Cardiac septum (tissue), 1 donor: ENCODE data around the gene IKZF3. TPM values are rescaled to one million over a fixed set of nuclear protein-coding genes. Genes with fewer than 3 reads are reported as not detected.

ENCODE experiments used
- DNase-seq: peaks from one replicate; pipeline ENCODE4 v3.0.0-alpha.2; 2020; ENCODE audit warnings: low spot score
- intact Hi-C: fragments of 100-400 bp; cut with DNase I; formaldehyde crosslinking; loops from one replicate; pipeline ENCODE4 v1.14.0; 2022
- total RNA-seq: library from RNA; stranded (reverse); fragmentation: NEBNext Ultra II Directional; extraction: Animal tissue kit (Norgen Biotek cat#: 25700); gene quantifications from one replicate; pipeline ENCODE4 v1.2.1, GENCODE V29; 2021
- donor health status: DM: no; HTN: no; CAD: no.

IKZF3 gene
- total RNA-seq, 1 donor from 2014 or later: 0.51 TPM

DNA sequence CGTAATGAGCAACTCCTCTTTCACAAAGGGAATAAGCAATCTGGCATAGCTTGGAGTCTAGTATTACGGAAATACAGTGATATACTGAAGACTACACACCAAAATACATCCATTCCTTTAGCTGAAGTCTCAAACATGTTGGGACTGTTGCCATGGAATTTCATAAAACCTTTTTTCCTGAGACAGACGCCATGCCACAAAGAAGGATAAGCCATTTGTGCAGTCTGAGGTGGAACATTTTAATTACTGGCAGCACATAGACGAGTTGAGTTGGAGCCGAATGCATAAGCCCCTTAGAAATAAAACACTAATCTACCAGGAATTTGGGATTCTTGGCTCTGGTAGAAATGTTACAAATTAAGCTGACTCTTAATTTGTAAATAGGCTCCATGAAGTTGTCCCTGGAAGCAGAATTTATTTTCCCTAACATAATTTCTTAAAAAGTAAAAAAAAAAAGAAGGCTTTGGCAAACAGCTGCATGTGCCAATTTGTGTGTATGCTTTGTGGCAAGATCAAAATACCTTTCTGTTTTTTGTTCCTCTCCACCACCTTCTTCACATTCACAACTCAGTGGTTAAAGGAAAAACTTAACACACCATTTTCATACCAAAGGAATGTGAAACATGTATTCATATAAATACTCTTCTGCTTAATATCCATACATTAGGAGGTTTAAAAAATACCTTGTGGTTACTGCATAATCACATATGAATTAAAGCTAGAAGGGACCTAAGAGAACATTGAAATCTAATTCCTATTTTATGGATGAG, 100.9 kb downstream of the IKZF3 start:
- no peak for DNase-seq
- intact Hi-C loops: no loop called here

DNA sequence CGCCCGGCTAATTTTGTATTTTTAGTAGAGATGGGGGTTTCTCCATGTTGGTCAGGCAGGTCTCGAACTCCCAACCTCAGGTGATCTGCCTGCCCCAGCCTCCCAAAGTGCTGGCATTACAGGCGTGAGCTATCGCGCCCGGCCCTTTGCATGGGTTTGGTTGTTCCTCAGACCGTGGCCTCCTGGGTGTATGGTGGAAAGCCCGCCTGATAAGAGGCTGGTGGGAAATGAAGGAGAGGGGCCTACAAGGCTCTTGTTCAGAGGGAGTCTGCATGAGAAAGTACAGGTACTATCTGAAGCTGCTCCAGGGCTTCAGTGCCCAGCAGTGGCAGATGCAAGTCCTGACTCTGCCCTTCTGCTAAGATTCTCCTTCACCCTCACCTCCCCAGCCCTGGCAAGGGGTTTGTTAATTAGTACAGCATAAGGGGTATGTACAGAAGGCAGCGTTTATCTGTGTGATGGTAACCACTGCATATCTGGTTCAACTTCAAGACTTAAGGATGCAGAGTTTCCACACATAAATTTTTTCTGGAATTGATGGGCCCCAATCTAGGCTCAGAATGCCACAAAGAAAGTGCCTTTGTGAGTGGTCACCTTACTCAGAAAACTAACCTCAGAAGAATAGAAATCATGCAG, 102.1 kb downstream of the IKZF3 start:
- intact Hi-C loops: no loop called here
- DNase-seq: no peak

DNA sequence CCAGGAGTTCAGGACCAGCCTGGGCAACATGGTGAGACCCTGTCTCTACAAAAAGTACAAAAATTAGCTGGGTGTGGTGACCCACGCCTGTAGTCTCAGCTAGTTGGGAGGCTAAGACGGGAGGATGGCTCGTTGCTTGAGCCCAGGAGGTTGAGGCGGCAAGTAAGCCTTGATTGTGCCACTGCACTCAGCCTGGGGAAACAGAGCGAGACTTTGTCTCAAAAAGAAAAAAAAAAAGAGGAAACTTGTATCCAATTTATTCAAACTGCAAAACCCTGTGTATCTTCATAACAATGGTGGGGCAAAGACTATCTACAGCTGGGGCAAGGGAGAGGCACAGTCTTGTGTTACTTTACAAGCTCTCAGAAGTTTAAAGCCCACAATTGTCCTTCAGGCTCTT, 104.9 kb downstream of the IKZF3 start:
- DNase-seq: no peak
- intact Hi-C loops: no loop called here

DNA sequence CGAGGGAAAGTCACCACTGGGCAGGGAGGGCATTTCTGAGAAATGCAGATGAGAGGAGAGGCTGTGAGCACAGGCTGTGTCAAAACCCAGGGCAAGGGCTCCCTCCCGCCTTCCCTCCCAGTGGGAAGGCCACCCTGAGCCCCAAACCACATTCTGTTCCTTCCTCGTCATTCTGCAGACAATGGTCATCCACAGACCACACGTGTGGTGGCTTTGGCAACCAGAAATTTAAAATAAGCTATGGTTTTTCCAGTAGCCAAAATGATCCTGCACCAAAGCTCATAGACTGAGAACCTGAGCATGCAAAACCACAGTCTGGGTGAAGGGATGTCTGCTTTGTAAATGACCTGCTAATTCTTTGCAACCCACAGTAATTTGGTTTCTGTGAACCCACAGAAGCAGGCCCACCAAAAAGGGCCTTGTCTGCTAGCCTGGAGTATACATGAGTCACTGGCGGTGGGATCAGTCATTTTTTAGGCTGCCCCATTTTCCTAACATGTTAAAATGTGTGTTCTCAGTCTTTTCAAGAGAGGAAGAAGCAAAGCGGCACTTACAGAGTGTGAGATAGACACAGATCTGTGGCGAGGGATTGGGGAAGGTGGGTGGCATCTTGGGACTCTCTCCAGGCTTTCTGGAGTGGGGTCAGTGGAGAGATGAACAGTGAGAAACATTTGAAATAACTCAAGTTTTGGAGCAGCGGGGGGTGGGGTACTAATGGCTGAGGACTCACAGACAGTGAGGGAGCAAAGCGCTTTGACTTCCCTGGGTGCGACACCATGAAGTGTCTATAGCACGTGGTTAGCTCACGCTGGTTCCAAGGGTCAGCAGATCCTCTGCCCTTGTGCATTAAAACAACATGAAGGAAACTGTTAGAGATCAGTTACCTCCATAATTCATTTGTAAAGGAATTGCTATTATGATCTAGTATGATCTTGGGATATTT, 105.9 kb downstream of the IKZF3 start:
- DNase-seq: no peak
- intact Hi-C loops: no loop called here

DNA sequence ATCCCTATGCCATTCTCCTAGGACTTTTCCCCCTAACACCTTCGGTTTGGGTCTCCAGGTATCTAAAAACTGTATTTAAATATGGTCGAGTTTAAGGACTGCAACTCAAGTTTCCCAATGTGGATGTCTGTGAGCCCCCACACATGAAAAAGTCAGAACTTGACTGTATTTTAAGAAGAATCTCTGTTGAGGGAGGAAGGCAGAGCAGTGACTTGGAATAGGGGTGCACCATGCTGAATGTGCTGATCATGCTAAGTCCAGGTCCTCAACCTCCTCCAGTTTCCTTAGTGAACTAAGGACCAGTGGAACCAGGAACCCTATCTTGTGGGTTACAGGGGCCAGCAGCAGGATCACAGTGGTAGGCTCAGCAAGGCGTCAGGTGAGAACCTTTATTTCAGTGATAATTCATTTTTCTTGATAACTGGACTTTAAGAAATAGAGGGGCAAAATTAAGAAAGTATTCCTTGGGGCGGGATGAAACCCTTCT, 106.9 kb downstream of the IKZF3 start:
- intact Hi-C loops: no loop called here

DNA sequence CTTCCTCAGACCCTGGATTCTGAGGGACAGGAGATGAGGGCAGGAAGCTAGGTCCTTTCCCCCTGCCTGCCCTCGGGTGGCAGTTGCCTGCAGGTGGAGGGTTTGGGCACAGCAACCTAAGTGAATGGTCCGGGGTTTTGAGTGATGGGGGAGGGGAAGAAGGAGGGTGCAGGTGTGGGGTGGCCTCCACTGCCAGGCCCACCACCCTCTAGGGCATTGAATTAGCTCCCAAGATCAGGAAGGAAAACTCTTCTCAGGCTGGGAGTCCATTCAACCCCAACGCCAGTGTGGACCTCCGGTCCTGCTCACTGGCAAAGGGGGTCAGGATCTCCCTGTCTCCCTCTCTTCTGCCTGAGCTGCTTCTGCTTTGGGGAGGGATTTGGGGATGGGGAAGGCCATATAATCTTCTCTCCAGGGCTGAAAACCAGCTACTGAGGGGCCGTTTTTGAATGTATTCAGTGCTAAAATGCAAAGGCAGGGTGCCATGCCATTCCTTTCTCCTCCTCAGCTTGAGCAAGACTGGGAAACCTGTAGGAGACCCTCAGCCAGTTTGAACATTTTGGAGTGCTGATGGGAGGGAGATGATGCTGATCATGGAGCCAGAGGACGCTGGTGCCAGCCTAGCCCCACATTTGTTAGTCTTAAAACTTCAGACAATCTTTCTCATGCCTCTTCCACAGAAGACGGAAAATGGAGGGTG, 107.6 kb downstream of the IKZF3 start:
- DNase-seq: no peak
- intact Hi-C loops: no loop called here

More for the DNA sequence above, 106.9 kb downstream of the IKZF3 start:
- no peak for DNase-seq

DNA sequence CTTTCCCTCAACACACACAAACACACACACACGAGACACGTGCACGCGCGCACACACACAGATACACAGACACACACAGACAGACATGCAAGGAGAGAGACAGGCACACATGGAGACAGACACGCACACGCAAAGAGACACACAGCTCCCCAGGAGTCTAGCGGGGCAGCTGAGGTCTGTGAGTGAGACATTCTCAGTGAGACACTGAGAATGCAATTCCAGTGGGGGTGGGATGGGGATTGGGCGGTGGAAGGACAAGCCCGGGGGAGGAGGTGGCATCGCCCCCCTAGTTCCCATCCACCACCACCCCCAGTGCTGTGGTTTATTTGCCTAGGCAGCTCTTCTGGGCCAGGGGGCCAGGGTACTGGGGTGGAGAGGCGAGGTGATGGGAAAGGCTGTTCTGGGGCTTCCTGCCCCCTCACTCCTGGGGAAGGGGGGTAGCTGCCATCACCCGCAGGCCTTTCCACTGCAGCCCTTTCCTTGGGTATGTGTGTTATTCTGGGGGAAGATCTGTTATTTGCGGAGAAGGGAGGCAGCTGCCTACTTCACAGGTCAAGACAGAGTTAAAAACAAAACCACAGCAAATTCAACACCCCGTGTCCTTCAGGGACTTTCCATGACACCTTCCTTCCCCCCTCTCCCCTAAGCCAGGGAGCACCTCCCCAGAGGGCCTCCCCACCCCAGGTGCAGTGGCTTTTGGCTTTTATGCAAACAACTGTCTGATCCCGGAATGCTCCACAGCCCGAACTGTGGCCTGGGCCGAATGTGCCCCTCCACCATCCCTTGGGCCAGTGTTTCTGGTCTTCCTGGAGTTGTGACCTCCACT, 108.3 kb downstream of the IKZF3 start:
- intact Hi-C loops: no loop called here
- DNase-seq: peak; percentile 49

DNA sequence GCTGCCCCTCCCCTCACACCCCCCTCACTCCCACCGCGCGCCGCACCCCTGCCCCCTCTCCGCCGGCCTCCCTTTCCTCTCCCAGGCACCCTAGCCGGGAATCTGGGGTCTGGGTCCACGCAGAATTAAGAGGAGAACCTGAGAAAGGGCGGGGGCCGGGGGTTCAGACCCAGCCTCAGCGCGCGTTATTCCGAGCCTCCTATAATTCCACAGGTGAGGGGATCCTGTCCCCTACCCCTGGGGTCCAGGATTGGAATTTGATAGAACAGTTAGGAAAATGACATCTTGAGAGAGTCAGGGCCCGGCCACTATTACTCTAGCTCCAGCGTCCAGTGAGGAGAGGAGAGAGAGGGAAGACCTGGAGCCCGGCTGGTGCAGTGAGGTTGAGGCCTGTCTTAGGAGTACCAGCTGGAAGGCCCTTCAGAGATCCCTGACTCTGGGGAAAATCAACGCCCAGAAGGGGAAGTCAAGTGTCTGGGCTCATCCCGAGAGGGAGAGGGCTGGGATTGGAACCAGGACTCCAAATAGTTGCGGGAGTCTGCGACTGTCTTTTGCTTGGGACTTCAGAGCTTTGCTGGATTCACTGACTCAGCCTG, 109.1 kb downstream of the IKZF3 start:
- intact Hi-C loops: loop anchor here (5.0 kb wide), 3 partner anchors 118 to 208 kb away; partner anchors contain the start of gene STARD3
- DNase-seq: no peak

DNA sequence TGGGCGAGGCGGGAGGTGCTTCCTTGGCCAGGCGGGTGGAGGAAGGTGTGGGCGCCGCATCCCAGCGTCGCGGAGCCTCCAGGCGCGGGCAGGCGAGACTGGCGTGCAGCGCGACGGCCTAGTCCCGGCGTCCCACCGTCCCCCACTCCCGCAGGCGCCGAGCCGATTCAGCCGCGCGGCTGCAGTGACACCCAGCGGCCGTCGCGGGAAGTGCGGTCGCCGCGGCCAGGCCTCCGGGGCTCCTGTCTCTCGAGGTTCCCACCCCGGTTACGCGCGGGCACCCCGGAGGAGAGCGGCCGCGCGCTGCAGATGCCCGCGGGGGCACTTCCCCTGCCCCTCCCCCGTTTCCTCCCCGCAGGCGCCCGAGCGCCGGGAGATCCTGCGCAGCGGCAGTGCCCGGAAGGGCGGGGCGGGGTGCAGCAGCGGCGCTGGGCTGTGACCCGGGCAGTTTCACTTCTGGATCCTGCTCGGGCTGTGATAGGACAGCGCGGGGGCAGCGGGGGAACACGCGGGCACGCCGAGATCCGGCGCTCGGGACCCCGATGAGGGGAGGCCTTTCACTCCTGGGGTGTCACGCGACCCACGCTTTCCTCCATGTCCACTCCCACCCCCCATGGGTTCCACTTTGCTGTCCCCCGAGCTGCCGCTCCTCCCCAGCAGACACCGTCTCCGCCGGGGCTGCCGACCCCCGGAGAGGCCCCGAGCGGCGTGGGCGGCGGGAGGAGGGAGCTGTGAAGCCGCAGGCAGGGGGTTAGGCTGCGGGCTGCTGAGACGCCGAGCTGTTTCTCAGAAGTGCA, 109.8 kb downstream of the IKZF3 start:
- peak; percentile 97 for DNase-seq
- intact Hi-C loops: loop anchor here (5.0 kb wide), 3 partner anchors 117 to 207 kb away; partner anchors contain the start of gene STARD3

DNA sequence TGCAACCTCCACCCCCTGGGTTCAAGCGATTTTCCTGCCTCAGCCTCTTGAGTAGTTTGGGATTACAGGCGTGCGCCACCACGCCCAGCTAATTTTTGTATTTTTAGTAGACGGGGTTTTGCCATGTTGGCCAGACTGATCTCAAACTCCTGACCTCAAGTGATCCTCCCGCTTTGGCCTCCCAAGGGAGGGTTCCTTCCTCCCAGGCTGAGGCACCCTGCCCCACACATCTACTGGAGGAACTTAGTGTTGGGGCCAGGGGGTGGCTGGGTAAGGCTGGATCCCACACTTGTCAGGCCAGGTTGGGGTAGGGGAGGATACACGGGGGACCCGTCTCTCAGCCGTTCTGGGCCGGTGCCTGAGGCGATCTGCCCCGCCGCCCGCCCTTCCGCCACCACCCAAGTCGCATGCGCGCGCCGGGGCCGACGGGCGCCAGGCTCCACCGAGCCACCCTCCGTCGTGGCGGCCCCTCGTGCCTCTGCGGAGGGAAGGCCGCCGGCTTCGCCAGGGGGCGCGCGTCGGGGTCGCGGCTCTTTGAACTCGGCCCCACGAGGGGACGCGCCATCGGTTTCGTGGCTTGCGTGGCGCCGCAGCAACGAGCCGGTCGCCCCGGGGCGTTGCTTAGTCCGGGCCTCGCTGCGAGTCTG, 110.5 kb downstream of the IKZF3 start:
- intact Hi-C loops: loop anchor here (5.0 kb wide), 3 partner anchors 116 to 206 kb away; partner anchors contain the start of gene STARD3
- peak; percentile 87 for DNase-seq

DNA sequence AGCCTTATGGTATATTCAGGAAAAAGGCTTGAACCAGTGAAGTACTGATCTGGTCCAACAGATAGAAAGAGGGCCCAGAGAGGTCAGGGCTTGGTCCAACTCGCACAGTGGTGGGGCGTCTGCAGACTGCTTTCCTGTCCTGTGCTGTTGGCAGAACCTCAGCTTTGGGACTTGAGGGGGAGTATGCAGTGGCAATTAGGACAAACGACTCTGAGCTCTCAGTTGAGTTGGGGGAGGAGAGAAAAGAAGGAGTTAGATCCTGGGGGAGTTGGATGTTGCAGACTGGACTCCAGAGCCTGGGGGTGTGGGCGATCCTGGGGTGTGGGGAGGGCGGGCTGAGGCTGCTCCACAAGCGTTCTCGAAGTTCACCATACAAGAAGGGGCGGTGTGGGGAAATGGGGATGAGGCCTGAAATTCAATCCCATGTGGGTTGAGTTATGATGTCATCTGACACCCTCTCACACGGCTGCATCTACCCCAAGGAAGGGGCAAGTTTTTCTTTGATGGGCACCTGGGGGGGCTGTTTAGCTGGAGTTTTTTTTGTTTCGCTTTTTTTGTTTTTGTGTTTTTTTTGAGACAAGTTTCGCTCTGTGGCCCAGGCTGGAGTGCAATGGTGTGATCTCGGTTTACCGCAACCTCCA, 111.8 kb downstream of the IKZF3 start:
- intact Hi-C loops: loop anchor here (5.0 kb wide), 3 partner anchors 115 to 205 kb away; partner anchors contain the start of gene STARD3
- peak; percentile 64 for DNase-seq

DNA sequence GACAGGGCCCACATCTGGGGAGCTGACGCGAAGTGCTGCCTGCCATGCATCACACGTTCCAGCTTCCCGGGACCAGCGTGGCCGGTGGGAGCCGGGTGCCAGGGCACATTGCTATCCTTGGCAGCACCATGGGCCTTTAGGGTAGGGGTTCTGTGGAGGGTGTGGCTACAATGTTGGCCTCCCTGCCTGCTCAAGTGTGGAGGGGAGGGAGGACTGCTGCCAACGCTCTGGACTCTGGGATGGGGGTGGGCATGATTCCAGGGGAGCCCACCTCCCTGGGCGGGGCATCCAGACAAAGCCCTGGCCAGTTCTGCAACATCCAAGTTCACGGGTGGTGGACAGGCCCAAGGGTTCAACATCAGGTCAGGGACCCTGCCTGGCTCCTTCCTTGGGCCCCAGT, 112.5 kb downstream of the IKZF3 start:
- intact Hi-C loops: loop anchor here (5.0 kb wide), 3 partner anchors 114 to 204 kb away; partner anchors contain the start of gene STARD3
- peak; percentile 72 for DNase-seq

DNA sequence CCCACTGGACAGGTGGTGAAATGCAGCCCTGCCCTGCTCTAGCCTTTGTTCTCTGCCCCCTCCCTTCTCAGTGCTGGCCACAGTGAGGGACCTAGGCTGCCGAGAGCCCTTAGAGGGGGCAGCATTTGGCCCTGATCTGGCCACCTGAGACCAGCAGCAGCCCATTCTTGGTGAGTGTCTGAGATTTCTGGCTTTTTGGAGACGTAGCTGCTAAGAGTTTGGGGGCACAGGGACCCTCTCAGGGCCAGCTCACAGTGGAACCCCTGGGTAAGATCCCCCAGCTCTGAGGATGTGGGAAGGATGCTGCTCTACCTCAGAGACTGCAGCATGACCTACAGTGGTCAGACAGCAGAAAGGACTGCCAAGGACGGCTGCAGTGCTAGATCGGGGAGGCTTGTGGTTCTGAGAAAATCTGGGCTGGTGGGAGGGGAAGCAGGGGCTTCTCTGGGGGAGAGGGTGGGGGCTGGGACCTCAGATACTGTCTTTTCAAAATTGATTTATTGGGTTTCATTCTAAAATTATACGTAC, 113.0 kb downstream of the IKZF3 start:
- peak; percentile 44 for DNase-seq
- intact Hi-C loops: loop anchor here (5.0 kb wide), 3 partner anchors 114 to 204 kb away; partner anchors contain the start of gene STARD3

DNA sequence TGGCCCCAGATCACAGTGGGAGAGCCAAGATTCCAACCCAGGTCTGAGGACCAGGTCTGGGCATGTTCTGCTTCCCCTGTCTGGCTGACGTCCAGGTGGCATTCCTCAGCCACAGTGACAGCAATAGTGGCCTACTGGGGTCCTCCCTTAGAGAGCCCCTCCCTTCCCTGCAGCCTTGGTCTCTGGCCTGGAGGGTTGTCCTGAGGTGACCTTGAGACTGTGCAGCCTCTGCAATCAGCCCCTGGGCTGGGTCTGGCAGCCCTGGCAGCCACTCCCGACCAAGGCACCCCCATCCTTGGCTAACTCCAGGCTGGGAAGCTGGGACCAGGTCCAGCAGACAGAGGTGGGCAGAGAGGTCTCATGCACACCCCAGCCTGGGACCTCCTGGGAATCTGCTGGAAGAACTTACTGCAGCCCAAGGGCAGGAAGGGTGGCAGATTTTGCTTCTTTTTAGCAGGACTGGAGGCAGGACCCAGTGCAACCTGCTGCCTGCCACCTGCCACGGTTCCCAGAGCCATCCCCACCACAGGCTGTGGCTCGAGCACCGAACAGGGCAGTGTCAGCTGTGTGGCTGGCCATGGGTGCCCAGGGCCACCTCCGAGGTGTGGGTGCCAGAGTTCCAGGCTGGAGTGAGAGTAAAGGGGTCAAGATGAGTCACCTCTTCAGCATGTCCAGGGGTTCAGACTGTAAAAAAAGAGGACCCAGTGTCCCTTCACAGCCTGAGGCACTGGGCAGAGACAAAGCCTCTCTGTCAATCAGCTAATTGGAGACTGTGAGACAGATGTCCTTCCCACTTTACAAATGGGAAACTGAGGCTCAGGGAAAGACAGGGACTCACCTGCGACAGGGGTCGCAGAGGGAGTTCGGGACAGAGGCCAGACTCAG, 113.7 kb downstream of the IKZF3 start:
- intact Hi-C loops: loop anchor here (5.0 kb wide), 3 partner anchors 113 to 203 kb away; partner anchors contain the start of gene STARD3

More for the DNA sequence above, 113.7 kb downstream of the IKZF3 start:
- peak; percentile 76 for DNase-seq
